GM21360 (cell line): ENCODE data around the gene ST8SIA3.

Source experiments
- ATAC-seq: cut with Tn5 transposase; IDR thresholded peaks from one replicate; pipeline ENCODE4 v1.9.1; 2021; ENCODE audit warnings: mild to moderate bottlenecking, moderate library complexity; ENCODE audit not compliant: unreplicated experiment

The ST8SIA3 gene

GRCh38 chr18:57352271-57352701 is at the start of gene ST8SIA3:
ST8SIA3 (plus strand) TSS chr18:57352557; CDS start chr18:57352847, 290 bp downstream.
- no peak for ATAC-seq

GRCh38 chr18:57311472-57311871 is 40.9 kb upstream of the ST8SIA3 start:
- ATAC-seq, result no peak

- no peak for ATAC-seq
Observed at GRCh38 chr18:57312346-57313144, 39.8 kb upstream of the ST8SIA3 start.

GRCh38 chr18:57320603-57321002 is 31.8 kb upstream of the ST8SIA3 start:
- no peak for ATAC-seq

- no peak for ATAC-seq
Observed at GRCh38 chr18:57325491-57326166, 26.7 kb upstream of the ST8SIA3 start.

- no peak for ATAC-seq
Observed at GRCh38 chr18:57326718-57327323, 25.5 kb upstream of the ST8SIA3 start.

- no peak for ATAC-seq
Observed at GRCh38 chr18:57328665-57329064, 23.7 kb upstream of the ST8SIA3 start.

GRCh38 chr18:57329856-57330255 is 22.5 kb upstream of the ST8SIA3 start:
- ATAC-seq, result no peak

- ATAC-seq, result no peak
Observed at GRCh38 chr18:57331718-57332117, 20.6 kb upstream of the ST8SIA3 start.

GRCh38 chr18:57333940-57334339 is 18.4 kb upstream of the ST8SIA3 start:
- ATAC-seq, result no peak

GRCh38 chr18:57334383-57334782 is 18.0 kb upstream of the ST8SIA3 start:
- no peak for ATAC-seq

GRCh38 chr18:57336343-57336742 is 16.0 kb upstream of the ST8SIA3 start:
- ATAC-seq, result no peak

- no peak for ATAC-seq
Observed at GRCh38 chr18:57337890-57338289, 14.5 kb upstream of the ST8SIA3 start.

GRCh38 chr18:57343833-57344232 is 8.5 kb upstream of the ST8SIA3 start:
- ATAC-seq, result no peak

GRCh38 chr18:57346876-57347275 is 5.5 kb upstream of the ST8SIA3 start:
- ATAC-seq, result no peak

GRCh38 chr18:57347784-57348183 is 4.6 kb upstream of the ST8SIA3 start:
- no peak for ATAC-seq

GRCh38 chr18:57352761-57353136 is 392 bp downstream of the ST8SIA3 start:
- ATAC-seq, result no peak

GRCh38 chr18:57353137-57353939 is 981 bp downstream of the ST8SIA3 start:
- no peak for ATAC-seq

- ATAC-seq, result no peak
Observed at GRCh38 chr18:57353940-57354461, 1.6 kb downstream of the ST8SIA3 start.

GRCh38 chr18:57359433-57359832 is 7.1 kb downstream of the ST8SIA3 start:
- ATAC-seq, result no peak

- ATAC-seq, result no peak
Observed at GRCh38 chr18:57362714-57363113, 10.4 kb downstream of the ST8SIA3 start.
